Subcutaneous abdominal adipose tissue (tissue), 5 donors: ENCODE results near the gene SYNGR1.
"Not testable (repeated sequence)": the region's sequence is repeated elsewhere in the genome, so short reads cannot be mapped to it uniquely, and the experiment has no call there.

Source experiments
- H3K27ac ChIP-seq: one replicate; pipeline ENCODE4 v1.7.0; 2013; ENCODE audit warnings: low read depth, mild to moderate bottlenecking, inconsistent platforms, low read length, moderate library complexity
- H3K27me3 ChIP-seq, 5 donors: one replicate each; pipeline ENCODE4 v1.7.0; 2013; ENCODE audit warnings: low read length in 5 of 5, inconsistent platforms in 1 of 5; ENCODE audit not compliant: control insufficient read depth in 5 of 5, insufficient read depth in 4 of 5
- H3K36me3 ChIP-seq, 5 donors: one replicate each; pipeline ENCODE4 v1.7.0; 2013; ENCODE audit warnings: low read length in 5 of 5; ENCODE audit not compliant: control insufficient read depth in 5 of 5, insufficient read depth in 5 of 5
- H3K4me1 ChIP-seq, 5 donors: one replicate each; pipeline ENCODE4 v1.7.0; 2013; ENCODE audit warnings: low read length in 5 of 5, mild to moderate bottlenecking in 3 of 5, moderate library complexity in 1 of 5; ENCODE audit not compliant: control insufficient read depth in 5 of 5, insufficient read depth in 5 of 5
- H3K4me3 ChIP-seq, 5 donors: one replicate each; pipeline ENCODE4 v1.7.0; 2013; ENCODE audit warnings: low read length in 5 of 5, low read depth in 1 of 5
- H3K9ac ChIP-seq, 5 donors: one replicate each; pipeline ENCODE4 v1.7.0; 2013; ENCODE audit warnings: low read length in 5 of 5, mild to moderate bottlenecking in 4 of 5, moderate library complexity in 3 of 5
- H3K9me3 ChIP-seq, 5 donors: one replicate each; pipeline ENCODE4 v1.7.0; 2013; ENCODE audit warnings: low read length in 5 of 5; ENCODE audit not compliant: control insufficient read depth in 5 of 5
- donor health status: healthy.
- donor health status: healthy.
- donor health status: healthy.
- donor health status: healthy.
- donor health status: healthy.

SYNGR1 gene

DNA sequence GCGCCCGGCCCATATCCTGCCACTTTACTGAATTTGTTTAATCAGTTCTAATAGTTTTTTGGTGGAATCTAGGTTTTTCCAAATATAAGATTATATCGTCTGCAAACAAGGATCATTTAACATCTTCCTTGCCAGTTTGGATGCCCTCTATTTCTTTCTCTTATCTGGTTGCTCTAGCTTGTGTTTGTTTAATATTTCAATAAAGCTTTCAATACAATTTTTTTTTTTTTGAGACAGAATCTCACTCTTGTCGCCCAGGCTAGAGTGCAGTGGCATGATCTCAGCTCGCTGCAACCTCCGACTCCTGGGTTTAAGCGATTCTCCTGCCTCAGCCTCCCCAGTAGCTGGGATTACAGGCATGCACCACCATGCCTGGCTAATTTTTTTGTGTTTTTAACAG is 63.4 kb downstream of the SYNGR1 start:
- H3K4me1 ChIP-seq: peaks cover 6 to 59% (median 47%) of the 10 kb centered on the region in 5 donors
- H3K4me3 ChIP-seq, H3K9me3 ChIP-seq, H3K27ac ChIP-seq, H3K27me3 ChIP-seq, H3K9ac ChIP-seq: not testable (repeated sequence)
- peaks cover 0 to 34% (median 29%) of the 10 kb centered on the region in 5 donors for H3K36me3 ChIP-seq

DNA sequence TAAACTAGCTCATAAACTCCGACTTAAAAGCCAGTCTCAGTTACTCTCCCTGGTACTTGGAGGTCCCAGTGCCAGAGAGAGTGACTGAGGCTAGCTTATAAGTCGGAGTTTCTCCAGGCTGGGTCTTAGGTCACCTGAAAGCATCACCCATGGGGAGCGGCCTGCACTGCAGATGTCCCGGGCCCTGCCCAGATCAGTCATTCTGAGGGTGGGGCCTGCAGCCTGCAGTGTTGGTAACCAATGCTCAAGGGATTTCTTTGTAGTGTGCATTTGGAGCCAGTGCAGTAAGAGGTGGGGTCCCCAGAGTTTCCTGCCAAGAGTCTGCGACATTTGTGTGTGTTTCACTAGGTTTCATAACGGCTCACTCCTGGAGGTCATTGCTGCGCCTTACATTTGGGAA is 64.6 kb downstream of the SYNGR1 start:
- H3K9me3 ChIP-seq: no peaks in the 10 kb centered on the region
- H3K27ac ChIP-seq: no peak overlapping the region
- peaks cover 0 to 46% (median 39%) of the 10 kb centered on the region in 5 donors for H3K36me3 ChIP-seq
- no peak overlapping the region for H3K9ac ChIP-seq
- H3K4me1 ChIP-seq: peaks cover 6 to 47% (median 35%) of the 10 kb centered on the region in 5 donors
- H3K27me3 ChIP-seq: no peaks in the 10 kb centered on the region
- no peak overlapping the region for H3K4me3 ChIP-seq

DNA sequence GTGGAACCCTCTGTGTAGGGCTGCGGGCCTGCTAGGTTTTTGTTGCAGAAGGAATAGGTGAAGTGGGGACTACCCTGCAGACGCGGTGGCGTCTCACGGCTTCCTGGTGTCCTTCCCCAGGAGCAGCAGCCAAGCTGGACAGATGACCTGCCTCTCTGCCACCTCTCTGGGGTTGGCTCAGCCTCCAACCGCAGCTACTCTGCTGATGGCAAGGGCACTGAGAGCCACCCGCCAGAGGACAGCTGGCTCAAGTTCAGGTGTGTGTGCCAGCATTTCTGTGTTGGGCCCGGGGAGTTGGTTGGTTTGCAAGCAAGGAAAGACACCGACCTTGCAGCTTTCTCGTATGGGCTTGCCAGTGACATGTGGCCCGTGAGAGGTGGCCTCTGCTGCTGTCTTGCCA is 65.1 kb downstream of the SYNGR1 start:
- no peak overlapping the region for H3K27ac ChIP-seq
- peaks cover 6 to 42% (median 30%) of the 10 kb centered on the region in 5 donors for H3K4me1 ChIP-seq
- H3K27me3 ChIP-seq: no peaks in the 10 kb centered on the region
- H3K9ac ChIP-seq: no peak overlapping the region
- no peaks in the 10 kb centered on the region for H3K9me3 ChIP-seq
- H3K36me3 ChIP-seq: peaks cover 0 to 51% (median 44%) of the 10 kb centered on the region in 5 donors
- no peak overlapping the region for H3K4me3 ChIP-seq

DNA sequence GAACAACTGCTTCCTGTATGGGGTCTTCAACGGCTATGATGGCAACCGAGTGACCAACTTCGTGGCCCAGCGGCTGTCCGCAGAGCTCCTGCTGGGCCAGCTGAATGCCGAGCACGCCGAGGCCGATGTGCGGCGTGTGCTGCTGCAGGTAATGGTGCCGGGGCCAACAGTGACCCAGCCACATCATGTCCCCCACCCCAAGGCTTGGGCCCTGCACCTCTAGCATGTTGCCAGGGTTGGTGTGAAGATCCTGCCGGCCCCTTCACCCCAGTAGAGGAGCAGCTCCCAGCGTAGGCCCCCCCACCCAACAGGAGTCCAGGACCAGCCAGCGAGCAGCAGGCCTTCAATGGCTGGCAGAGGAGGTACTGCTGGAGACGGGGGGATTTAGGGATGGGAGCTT is 65.7 kb downstream of the SYNGR1 start:
- no peak overlapping the region for H3K27ac ChIP-seq
- no peaks in the 10 kb centered on the region for H3K9me3 ChIP-seq
- no peak overlapping the region for H3K9ac ChIP-seq
- H3K4me3 ChIP-seq: no peak overlapping the region
- peaks cover 6 to 36% (median 29%) of the 10 kb centered on the region in 5 donors for H3K4me1 ChIP-seq
- peaks cover 0 to 57% (median 51%) of the 10 kb centered on the region in 5 donors for H3K36me3 ChIP-seq
- no peaks in the 10 kb centered on the region for H3K27me3 ChIP-seq

DNA sequence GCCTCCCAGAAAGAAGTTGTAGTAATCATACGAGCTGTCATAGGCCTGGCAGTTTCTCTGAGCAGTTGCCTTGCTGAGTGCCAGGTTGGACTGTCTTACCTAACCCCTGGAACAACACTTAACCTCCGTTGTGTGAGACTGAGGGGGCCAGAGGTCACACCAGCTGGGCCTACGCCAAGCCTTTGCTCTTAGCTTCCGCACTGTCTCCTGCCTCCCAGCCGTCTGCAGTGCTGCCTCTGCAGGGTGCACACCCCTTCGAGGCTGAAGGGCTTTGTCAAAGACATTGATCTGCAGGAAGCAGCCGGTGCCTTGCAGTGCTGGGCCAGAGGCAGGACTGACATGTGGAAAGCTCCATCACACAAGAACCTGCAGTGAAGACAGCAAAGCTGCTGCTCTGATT is 66.5 kb downstream of the SYNGR1 start:
- no peaks in the 10 kb centered on the region for H3K27me3 ChIP-seq
- no peak overlapping the region for H3K4me3 ChIP-seq
- H3K4me1 ChIP-seq: peaks cover 6 to 35% (median 28%) of the 10 kb centered on the region in 5 donors
- peaks cover 0 to 65% (median 57%) of the 10 kb centered on the region in 5 donors for H3K36me3 ChIP-seq
- peak overlapping the region in 1 of 5 donors; percentile 36 for H3K9ac ChIP-seq
- no peak overlapping the region for H3K27ac ChIP-seq
- no peaks in the 10 kb centered on the region for H3K9me3 ChIP-seq

DNA sequence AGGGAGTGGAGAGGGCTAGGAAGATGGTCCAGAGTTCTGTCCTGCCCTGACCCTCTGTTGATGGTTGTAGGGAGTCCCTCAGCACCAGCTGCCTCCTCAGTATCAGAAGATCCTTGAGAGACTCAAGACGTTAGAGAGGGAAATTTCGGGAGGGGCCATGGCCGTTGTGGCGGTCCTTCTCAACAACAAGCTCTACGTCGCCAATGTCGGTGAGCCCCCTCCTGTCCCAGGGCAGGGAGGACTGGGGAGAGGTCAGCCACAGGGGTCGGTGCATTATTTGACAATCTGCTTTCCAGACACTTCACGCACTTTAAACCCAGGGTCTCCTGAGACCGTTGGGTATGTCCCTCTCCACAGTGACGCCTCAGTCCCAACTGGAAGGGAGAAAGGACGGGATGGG is 67.8 kb downstream of the SYNGR1 start:
- H3K27ac ChIP-seq: no peak overlapping the region
- no peak overlapping the region for H3K9ac ChIP-seq
- H3K4me3 ChIP-seq: no peak overlapping the region
- H3K36me3 ChIP-seq: peaks cover 0 to 79% (median 68%) of the 10 kb centered on the region in 5 donors
- peaks cover 6 to 30% (median 25%) of the 10 kb centered on the region in 5 donors for H3K4me1 ChIP-seq
- H3K27me3 ChIP-seq: no peaks in the 10 kb centered on the region
- no peaks in the 10 kb centered on the region for H3K9me3 ChIP-seq

DNA sequence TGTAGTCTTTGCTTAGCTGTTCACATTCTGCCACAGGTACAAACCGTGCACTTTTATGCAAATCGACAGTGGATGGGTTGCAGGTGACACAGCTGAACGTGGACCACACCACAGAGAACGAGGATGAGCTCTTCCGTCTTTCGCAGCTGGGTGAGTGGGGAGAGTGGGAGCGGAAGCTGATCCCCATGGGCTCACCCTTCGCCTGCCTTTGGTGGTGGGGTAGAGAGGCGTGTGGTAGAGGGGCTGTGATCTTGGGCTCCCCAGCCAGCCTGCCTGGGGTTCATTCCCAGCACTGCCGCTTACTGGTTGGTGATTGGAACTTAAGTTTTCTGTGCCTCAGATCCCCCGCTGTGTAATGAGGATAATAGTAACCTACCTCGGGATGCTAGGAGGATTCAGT is 68.9 kb downstream of the SYNGR1 start:
- H3K4me3 ChIP-seq: no peak overlapping the region
- H3K36me3 ChIP-seq: peaks cover 2 to 84% (median 73%) of the 10 kb centered on the region in 5 donors
- no peaks in the 10 kb centered on the region for H3K27me3 ChIP-seq
- no peaks in the 10 kb centered on the region for H3K9me3 ChIP-seq
- no peak overlapping the region for H3K27ac ChIP-seq
- H3K4me1 ChIP-seq: peaks cover 6 to 30% (median 25%) of the 10 kb centered on the region in 5 donors
- no peak overlapping the region for H3K9ac ChIP-seq

DNA sequence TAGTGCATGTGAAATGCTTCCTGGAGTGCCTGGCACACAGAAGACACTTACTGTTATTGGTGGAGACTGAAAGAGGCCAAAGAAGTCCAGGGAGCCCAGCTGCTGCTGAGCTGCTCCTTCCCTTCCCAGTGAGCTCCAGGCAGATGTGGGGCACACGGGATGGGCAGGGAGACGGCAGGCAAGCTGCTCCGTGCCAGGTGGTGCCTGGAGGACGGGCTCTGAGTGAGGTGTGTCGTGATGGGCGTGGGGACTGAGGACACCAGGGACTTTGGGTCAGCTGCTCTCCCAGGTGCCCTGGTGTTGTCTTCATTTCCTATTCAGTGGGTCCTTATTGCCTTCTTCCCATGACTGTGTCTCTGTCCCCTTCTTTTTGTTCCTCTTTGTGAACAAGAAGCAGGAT is 69.3 kb downstream of the SYNGR1 start:
- no peak overlapping the region for H3K4me3 ChIP-seq
- no peak overlapping the region for H3K9ac ChIP-seq
- no peaks in the 10 kb centered on the region for H3K9me3 ChIP-seq
- peaks cover 6 to 88% (median 77%) of the 10 kb centered on the region in 5 donors for H3K36me3 ChIP-seq
- peaks cover 6 to 30% (median 25%) of the 10 kb centered on the region in 5 donors for H3K4me1 ChIP-seq
- H3K27me3 ChIP-seq: no peaks in the 10 kb centered on the region
- no peak overlapping the region for H3K27ac ChIP-seq

DNA sequence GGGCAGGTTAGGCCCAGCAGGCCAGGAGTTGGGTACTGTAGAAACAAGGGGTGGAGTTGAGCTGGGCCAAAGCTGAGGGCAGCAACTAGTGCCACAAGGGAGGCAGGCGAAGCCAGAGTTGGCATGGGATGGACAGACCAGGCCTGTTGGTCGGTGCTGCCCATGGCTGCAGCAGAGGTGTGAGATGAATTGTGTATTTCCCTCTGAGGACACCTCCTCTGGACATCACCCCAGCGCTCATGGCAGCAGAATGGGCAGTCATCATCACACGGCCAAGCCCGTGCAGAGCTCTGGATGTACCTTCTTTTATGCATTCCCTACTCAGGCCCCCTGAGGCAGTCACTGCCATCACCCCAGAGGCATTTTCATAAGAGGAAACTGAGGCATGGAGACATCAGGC is 70.1 kb downstream of the SYNGR1 start:
- no peak overlapping the region for H3K9ac ChIP-seq
- peaks cover 3 to 21% (median 17%) of the 10 kb centered on the region in 5 donors for H3K4me1 ChIP-seq
- peaks cover 7 to 92% (median 80%) of the 10 kb centered on the region in 5 donors for H3K36me3 ChIP-seq
- no peaks in the 10 kb centered on the region for H3K27me3 ChIP-seq
- no peak overlapping the region for H3K27ac ChIP-seq
- no peak overlapping the region for H3K4me3 ChIP-seq
- no peaks in the 10 kb centered on the region for H3K9me3 ChIP-seq

DNA sequence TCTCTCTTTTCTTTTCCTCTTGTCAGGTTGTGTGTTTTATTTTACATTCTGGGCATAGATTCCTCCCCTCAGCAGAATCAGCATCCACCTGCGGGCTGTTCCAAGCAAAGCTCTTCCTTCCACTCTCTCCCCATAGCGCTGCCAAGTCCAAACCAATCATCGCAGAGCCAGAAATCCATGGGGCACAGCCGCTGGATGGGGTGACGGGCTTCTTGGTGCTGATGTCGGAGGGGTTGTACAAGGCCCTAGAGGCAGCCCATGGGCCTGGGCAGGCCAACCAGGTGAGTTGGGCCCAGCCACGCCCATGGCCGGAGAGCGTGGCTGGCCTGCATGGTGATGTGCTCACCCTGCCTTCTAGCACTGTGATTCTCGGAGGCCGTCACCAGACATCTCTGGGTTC is 71.9 kb downstream of the SYNGR1 start:
- H3K27ac ChIP-seq: no peak overlapping the region
- H3K4me1 ChIP-seq: peaks cover under 1 to 4% (median 3%) of the 10 kb centered on the region in 5 donors
- peaks cover 7 to 84% (median 76%) of the 10 kb centered on the region in 5 donors for H3K36me3 ChIP-seq

More for the DNA sequence above, 71.9 kb downstream of the SYNGR1 start:
- Histone ChIP-seq H3K9ac (no peak overlapping the region), H3K4me3 (no peak overlapping the region), H3K9me3 (no peaks in the 10 kb centered on the region), H3K27me3 (no peaks in the 10 kb centered on the region)
